GF-D8 (cell line): ENCODE data around the gene GHDC.
"Not testable (repeated sequence)": the region's sequence is repeated elsewhere in the genome, so short reads cannot be mapped to it uniquely, and the experiment has no call there.

Experiments used
- DNase-seq: peaks from one replicate; lab custom pipeline; 2025; lab: John Stamatoyannopoulos, UW

The GHDC gene, protein sequence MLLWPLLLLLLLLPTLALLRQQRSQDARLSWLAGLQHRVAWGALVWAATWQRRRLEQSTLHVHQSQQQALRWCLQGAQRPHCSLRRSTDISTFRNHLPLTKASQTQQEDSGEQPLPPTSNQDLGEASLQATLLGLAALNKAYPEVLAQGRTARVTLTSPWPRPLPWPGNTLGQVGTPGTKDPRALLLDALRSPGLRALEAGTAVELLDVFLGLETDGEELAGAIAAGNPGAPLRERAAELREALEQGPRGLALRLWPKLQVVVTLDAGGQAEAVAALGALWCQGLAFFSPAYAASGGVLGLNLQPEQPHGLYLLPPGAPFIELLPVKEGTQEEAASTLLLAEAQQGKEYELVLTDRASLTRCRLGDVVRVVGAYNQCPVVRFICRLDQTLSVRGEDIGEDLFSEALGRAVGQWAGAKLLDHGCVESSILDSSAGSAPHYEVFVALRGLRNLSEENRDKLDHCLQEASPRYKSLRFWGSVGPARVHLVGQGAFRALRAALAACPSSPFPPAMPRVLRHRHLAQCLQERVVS

DNA sequence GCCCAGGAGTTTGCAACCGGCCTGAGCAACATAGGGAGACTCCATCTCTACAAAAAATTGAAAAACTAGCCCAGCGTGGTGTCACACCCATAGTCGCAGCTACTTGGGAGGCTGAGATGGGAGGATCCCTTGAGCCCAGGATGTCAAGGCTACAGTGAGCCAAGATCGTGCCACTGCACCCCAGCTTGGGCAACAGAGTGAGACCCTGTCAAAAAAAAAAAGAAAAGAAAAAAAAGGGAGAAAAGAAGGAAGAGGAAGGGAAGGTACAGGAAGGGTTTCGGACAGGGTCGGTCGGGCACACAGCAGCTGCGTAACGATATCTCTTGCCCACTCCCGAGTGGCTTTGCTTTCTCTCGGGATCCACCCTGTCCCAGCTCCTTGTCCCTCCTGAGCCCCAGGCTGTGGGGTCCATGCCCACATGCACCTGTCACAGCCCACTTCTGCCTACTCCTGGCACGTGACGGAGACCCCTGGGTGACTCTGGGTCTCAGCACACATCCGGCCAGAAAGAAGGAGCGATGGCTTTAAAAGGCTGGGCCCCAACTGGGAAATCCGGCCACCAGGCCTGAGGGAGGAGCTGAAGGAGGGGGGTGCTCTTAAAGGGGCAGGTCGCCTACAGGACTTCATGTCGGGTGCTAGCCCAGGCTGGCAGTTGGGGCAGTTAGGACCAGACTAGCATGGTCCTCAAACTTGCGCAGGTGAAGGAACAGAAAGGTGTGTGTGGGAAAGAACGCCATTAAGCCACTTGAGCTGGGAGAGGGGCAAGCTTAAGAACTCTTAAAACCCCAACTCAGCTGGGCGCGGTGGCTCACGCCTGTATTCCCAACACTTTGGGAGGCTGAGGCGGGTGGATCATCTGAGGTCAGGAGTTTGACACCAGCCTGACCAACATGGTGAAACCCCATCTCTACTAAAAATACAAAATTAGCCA lies at the start of gene GHDC:
TSS of gene GHDC (minus strand) at position 526 of the 931 bp plus-strand sequence. CDS start 913 bp downstream, outside the sequence.
- DNase-seq: peak; percentile 70

GRCh38 chr17:42243493-42243982 lies 49.2 kb upstream of the GHDC start:
- no peak for DNase-seq

- DNase-seq: no peak
Measured at GRCh38 chr17:42241871-42242270, 47.6 kb upstream of the GHDC start.

DNA sequence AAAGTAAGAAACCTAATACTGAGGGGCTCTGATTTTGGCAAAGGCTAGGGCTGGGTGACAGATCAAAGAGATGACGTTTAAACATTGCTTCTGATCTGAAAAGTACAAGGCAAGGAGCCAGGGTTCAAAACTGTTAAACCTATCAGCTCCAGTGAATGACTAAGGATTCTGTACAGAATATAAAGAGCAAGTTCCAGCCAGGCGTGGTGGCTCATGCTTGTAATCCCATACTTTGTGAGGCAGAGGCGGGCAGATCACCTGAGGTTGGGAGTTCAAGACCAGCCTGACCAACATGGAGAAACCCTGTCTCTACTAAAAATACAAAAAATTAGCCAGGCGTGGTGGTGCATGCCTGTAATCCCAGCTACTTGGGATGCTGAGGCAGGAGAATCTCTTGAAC lies 46.6 kb upstream of the GHDC start:
- not testable (repeated sequence) for DNase-seq

DNA sequence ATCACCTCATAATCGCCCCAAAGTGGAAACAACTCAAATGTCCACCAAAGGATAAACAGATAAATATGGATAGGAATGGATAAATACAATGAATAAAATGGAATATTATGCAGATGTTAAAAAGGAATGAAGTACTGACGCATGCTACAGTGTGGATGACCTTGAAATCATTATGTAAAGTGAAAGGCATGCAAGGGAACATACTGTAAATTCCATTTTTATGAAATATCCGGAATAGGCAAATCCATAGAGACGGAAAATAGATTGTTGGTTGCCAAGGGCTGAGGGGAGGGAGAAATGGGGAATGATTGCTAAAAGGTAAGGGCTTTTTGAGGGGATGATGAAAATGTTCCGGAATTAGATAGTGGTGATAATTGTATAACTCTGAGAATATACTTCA lies 45.9 kb upstream of the GHDC start:
- no peak for DNase-seq

GRCh38 chr17:42239576-42239975 lies 45.3 kb upstream of the GHDC start:
- DNase-seq: not testable (repeated sequence)

- DNase-seq: no peak
Measured at GRCh38 chr17:42236760-42237159, 42.5 kb upstream of the GHDC start.

- no peak for DNase-seq
Measured at GRCh38 chr17:42233994-42234393, 39.7 kb upstream of the GHDC start.

GRCh38 chr17:42233156-42233555 lies 38.9 kb upstream of the GHDC start:
- no peak for DNase-seq

GRCh38 chr17:42230225-42230624 lies 35.9 kb upstream of the GHDC start:
- no peak for DNase-seq

GRCh38 chr17:42227849-42228700 lies 33.8 kb upstream of the GHDC start:
- no peak for DNase-seq

- no peak for DNase-seq
Measured at GRCh38 chr17:42225646-42226045, 31.4 kb upstream of the GHDC start.

- no peak for DNase-seq
Measured at GRCh38 chr17:42224651-42225050, 30.4 kb upstream of the GHDC start.

- peak; percentile 51 for DNase-seq
Measured at GRCh38 chr17:42221886-42222745, 27.8 kb upstream of the GHDC start.

- DNase-seq: not testable (repeated sequence)
Measured at GRCh38 chr17:42219280-42219679, 25.0 kb upstream of the GHDC start.

- DNase-seq: peak; percentile 38
Measured at GRCh38 chr17:42214156-42214555, 19.9 kb upstream of the GHDC start.

- DNase-seq: no peak
Measured at GRCh38 chr17:42212382-42212781, 18.1 kb upstream of the GHDC start.

DNA sequence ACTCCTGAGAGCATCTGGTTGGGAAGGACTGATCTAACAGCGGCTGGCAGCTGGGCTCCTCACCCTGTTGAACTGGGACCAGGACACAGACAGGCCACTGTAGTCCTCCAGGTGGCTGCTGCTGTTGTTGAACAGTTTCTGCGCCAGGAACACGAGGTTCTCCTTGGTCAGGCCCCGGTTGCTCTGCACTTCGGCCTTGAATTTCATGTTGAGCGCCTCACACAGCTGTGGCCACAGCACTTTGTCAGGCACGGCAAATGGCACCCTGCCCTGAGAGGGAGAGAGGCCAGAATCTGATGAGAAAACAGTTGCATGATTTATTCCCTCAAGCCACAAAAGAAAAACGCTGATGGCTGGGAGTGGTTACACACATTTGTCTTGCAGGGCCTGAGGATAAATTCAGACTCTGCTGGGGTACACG lies 17.6 kb upstream of the GHDC start:
- not testable (repeated sequence) for DNase-seq

DNA sequence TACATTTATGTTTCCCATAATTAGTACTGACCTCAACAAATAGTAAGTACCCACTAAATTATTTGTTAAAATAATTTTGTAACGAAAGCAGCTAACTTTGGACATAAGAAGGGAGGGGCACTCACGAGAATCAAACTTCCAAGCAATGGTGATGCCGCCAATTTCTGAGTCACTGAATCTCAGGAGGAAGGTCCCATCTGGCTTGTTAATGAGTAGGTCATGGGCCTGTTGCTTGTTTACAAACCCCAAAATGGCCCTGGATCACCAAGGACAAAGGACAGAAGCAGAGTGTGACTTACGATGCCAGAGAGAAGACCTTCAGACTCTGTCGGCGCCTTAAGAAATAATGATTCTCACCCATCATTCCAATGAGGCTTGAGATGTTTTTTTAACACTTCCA lies 15.8 kb upstream of the GHDC start:
- no peak for DNase-seq

GRCh38 chr17:42206153-42206612 lies 11.9 kb upstream of the GHDC start:
- peak; percentile 8 for DNase-seq
